ENCODE results near the gene PDCD10.

DNA sequence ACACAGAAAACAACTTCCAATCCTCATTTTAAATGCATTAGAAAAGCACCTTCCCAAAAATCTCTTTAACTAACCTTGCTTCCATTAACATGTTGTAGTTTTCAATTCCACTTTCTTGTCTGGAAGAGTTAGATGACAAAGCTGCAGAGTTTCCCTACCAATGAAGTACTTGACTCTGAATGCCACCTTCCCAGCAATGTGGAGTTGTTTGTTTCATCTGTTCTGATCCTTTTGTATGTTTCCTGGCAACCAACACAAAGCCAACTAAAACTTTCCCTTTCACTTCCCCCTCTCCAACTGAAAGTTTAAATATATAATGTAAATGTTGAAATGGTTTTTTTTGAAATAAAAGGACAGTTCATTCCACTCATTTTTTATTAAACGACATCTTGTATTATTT is 80.9 kb downstream of the PDCD10 start, which contains the start of gene WDR49:
- TF ChIP-seq ZNF138 (tag by site-specific recombination; IDR thresholded peaks at IDR 0.05; ENCODE audit: borderline replicate concordance) (no peak), ZBTB49 (tag by site-specific recombination; IDR thresholded peaks at IDR 0.05; ENCODE audit: low read depth) (no peak)
- TF ChIP-seq, protein P1, sequence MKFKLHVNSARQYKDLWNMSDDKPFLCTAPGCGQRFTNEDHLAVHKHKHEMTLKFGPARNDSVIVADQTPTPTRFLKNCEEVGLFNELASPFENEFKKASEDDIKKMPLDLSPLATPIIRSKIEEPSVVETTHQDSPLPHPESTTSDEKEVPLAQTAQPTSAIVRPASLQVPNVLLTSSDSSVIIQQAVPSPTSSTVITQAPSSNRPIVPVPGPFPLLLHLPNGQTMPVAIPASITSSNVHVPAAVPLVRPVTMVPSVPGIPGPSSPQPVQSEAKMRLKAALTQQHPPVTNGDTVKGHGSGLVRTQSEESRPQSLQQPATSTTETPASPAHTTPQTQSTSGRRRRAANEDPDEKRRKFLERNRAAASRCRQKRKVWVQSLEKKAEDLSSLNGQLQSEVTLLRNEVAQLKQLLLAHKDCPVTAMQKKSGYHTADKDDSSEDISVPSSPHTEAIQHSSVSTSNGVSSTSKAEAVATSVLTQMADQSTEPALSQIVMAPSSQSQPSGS (tag by site-specific recombination; IDR thresholded peaks at IDR 0.05; ENCODE audit: low read depth), result no peak
